ENCODE results near the gene SLC7A14.

DNA sequence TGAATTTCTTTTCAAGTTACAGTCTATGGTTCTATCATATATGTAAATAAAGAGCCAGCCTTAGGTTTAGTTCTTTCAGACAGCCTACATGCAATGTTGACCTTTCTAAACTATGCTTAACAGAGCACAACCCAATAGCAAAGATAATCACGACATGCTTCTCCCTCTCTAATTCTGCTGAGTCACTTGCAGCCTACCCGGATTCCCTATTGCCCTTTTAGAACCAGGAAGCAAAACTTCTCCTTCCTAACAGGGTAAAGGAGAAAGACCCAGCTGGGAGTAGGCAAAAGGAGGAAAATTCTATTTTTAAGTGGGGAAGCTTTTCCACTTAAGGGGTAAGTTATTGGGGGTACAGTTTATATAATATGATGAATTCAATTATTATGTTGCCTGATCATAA, 79.3 kb downstream of the SLC7A14 start:
- TF ChIP-seq, protein P1, sequence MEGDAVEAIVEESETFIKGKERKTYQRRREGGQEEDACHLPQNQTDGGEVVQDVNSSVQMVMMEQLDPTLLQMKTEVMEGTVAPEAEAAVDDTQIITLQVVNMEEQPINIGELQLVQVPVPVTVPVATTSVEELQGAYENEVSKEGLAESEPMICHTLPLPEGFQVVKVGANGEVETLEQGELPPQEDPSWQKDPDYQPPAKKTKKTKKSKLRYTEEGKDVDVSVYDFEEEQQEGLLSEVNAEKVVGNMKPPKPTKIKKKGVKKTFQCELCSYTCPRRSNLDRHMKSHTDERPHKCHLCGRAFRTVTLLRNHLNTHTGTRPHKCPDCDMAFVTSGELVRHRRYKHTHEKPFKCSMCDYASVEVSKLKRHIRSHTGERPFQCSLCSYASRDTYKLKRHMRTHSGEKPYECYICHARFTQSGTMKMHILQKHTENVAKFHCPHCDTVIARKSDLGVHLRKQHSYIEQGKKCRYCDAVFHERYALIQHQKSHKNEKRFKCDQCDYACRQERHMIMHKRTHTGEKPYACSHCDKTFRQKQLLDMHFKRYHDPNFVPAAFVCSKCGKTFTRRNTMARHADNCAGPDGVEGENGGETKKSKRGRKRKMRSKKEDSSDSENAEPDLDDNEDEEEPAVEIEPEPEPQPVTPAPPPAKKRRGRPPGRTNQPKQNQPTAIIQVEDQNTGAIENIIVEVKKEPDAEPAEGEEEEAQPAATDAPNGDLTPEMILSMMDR (IDR thresholded peaks at IDR 0.05), result no peak
- no peak for TF ChIP-seq POLR2A (IDR thresholded peaks at IDR 0.05)
